Stimulated activated CD4-positive, alpha-beta T cell treated with anti-CD3 and anti-CD28 coated beads, Interleukin-12 subunit alpha, Interleukin-12 subunit beta, amount 100 ng/mL, for 4 hours (primary cell): Measurements from ENCODE around the gene MTCH1.

Experiments used
- DNase-seq: peaks from one replicate; pipeline ENCODE4 v3.0.0-alpha.2; 2020

Gene MTCH1

GRCh38 chr6:36989264-36989663 is 3.3 kb upstream of the MTCH1 start:
- DNase-seq, result no peak

DNA sequence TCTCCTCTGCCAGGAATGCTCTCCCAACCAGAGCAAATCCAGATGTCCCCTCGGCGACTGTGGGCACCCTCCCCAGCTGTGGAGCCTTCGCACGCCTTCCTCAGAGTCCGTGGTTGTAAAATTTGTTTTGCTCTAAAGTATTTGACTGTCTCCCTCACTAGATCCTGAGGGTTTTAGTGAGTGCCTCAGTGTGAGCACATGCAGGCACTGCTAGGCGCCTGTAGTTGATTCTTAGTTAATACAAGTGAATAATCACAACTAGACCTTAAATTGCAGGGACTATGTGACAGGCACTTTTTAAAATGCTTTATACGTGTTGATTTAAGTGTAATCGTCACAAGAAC is 680 bp upstream of the MTCH1 start:
- no peak for DNase-seq

GRCh38 chr6:36985417-36985807 is 584 bp downstream of the MTCH1 start:
- DNase-seq, result no peak

GRCh38 chr6:36984581-36985416 is 1.2 kb downstream of the MTCH1 start:
- DNase-seq, result peak; percentile 37

DNA sequence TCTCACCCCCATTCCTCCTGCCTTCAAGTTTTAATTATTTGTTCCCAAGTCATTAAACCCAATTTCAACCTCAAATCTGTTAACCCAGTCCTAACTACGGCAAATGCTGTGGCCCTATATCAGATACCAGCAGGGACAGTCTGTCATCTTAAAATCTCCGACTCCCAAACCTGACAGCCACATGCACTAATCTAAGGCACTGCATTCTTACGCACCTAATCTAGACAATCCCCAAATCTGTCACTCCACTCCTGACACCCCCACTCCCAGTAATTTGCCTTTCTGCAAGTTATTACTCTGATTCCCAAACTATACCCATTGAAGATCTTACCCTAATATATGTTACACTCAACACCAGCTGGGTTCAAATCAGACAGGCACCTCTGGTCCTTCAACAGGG is 2.5 kb downstream of the MTCH1 start:
- no peak for DNase-seq

GRCh38 chr6:36980876-36981619 is 4.9 kb downstream of the MTCH1 start:
- DNase-seq, result no peak

DNA sequence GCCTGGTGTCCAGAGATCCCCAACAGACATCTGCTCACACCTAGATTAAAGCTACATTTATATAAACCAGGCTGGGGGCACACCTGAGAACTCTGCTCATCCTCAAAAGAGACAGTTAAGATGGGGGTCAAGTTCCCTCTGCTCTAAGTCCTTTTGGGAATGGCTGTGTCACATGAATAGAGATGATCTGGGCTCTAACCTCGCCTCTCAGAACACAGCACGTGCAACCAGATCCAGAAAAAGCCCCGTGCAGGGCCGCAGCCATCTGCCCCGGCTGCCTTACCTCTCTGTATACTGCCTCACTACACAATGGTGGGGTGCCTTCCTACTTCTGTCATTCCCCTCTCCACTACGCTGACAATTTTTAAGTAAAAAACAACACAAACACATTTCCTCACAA is 5.9 kb downstream of the MTCH1 start:
- no peak for DNase-seq

DNA sequence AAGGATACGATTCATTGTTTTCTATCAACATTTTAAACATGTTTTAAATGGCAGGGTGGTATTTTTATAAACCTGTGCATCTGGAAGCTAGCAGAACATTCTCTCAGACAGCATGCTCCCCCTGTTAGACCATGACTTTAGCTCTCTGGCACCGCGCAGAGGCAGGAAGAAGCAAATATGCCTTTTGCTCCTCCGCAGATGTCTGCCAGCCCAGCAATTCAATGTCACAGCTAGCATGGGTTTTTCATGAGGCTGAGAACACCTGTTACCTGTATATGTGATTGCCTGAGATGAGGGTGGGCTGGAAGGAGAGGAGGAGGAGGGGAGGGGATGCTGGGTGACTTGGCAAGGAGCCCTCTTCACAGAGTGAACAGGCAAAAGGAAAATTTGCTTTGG is 6.7 kb downstream of the MTCH1 start:
- DNase-seq, result no peak

GRCh38 chr6:36978421-36979346 is 7.3 kb downstream of the MTCH1 start:
- no peak for DNase-seq

DNA sequence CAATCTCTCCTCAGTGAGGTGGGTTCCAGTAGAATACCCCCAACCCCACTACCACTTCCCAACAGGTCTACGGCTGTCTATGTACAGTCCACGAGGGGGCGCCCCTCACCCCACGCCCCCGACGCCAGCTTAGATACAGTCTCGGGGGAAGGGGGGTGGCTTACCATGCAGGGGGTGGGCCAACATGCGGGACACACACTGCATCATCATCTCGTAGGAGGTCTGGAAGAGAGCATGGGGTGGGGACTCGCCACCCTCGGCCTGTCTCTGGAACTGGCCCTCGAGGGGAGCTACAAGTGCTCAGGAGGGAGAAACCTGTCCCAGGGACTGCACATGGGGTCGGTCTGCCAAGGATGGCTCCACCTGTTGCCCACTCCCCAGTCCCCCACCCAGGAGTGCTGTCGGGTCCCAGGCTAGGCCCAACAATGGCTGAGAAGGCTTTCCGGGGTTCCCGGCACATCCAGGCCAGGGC is 8.5 kb downstream of the MTCH1 start:
- no peak for DNase-seq

DNA sequence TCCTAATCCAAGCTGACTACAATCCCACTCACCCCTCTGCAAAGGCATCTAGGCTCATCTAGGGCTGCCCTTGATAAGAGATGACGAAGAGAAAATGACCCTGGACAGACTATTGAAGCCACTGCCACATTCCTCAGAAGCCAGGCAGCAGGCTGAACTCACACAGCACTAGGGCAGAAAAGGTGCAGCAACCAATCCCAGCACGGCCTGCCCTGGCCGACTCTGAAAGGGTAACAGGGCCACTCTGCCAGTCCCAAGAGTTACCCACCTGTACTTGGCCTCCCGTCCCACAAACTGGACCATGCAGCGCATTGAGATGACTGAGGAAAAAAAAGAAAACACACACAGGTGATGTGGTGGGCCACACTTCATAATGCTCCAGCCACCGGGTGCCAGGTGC is 9.1 kb downstream of the MTCH1 start:
- no peak for DNase-seq

GRCh38 chr6:36976509-36976908 is 9.5 kb downstream of the MTCH1 start:
- DNase-seq, result no peak

- no peak for DNase-seq
Observed at GRCh38 chr6:36976007-36976264, 10.1 kb downstream of the MTCH1 start.

DNA sequence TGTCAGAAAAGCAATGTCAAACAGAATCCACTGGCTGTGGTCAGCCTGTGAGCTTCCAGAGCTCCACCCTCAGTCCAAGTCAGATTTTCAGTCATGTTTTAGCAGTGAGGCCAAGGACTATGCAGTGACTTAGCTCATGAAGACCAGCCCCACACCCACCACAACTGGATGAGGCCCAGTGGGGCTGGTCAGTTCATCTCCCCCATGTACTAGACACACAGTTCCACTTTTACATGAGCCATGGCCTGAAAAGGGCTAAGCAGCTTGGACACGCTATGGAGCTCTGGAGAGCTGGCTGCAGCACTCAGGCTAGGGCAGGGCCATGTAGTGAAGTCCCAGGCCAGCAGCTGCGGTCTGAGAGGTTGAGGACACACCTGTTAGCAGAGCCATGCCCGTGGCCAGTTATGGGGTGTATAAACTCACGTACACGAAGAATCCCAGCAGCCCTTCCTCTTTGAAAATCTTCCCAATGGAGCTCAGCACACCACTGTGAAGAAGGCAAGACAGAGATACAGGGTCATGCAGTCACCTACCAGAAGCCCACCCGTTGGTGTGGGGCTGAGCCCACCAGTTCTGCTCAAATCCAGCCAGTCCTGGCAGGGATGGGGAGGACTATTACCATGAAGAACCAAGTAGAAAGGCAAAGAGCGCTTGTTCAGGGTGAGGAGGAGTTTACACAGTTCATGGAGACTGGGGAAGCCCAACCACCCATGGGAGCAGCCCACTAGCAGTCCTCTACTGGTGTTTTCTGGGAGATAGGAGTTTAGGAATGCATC is 10.6 kb downstream of the MTCH1 start:
- no peak for DNase-seq

DNA sequence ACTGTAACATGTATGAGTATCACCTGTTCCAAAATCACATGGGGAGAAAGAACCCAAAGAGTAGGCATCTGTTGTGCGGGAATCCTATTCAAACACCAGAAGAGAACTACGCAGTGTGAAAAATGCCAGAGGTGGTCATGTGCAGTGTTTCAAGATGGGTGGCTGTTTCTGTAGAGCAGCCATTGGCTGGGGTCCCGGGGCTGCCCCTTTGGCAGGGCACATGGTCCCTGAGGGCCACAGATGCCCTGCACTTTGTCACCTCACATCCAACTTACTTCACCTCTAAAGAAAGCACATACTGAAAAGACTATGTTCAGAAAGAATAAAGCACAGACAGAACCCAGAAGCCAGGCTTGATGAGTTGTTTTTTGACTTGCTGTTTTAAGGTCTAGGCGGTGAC is 12.3 kb downstream of the MTCH1 start:
- DNase-seq, result no peak

DNA sequence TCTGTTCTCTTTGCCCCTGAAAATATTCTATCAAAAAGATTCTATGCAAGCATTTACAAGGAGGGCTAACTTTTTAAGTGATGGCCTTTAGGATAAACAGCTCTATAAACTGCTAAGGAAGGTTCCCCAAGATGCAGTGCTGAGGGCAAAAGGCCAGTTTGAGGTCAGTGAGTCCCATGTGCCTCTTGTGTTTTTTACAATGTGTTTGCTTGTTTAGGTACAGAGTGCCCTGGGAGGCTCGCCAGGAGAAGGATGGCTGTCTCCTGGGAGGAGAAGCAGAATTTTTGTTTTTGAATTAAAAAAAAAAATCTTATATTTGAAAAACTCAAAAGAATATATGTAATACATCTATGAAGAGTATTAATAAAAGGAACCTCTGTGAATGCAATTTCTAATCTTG is 12.8 kb downstream of the MTCH1 start:
- no peak for DNase-seq

DNA sequence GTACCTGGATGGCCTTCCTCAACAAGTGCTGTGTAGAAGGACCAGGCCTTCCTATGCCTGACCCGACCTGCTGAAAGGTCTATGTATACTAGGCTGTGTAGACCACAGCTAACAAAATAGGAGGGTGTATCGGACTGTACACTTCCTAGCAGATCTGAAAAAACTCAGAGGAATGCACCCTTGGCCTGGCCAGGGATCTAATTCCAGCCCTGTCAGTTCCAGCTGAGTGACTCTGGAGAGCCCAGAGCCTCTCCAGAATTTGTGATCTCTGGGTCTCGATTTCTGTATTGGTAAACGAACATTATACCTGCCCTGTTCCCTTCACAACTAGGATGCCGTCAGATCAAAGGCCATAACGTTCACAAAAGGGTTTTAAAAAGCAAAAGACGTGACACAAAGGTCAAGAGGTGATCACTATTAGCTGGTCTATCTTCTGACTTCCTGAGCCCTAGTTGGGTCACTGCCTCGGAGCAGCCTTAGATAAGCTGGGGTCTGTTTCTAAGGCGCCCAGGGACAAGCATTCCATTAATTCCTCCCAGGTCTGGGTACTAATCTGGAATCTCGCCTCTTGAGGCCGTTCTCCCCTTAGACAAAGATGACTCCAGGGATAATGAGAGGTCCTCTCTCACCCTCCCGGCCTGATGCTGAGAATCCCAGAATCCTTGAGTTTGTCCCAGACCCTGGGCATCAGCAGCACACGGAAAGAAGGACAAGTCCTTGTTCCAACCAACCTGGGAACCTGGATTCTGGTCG is 13.9 kb downstream of the MTCH1 start:
- no peak for DNase-seq

- no peak for DNase-seq
Observed at GRCh38 chr6:36970892-36971842, 14.8 kb downstream of the MTCH1 start.

DNA sequence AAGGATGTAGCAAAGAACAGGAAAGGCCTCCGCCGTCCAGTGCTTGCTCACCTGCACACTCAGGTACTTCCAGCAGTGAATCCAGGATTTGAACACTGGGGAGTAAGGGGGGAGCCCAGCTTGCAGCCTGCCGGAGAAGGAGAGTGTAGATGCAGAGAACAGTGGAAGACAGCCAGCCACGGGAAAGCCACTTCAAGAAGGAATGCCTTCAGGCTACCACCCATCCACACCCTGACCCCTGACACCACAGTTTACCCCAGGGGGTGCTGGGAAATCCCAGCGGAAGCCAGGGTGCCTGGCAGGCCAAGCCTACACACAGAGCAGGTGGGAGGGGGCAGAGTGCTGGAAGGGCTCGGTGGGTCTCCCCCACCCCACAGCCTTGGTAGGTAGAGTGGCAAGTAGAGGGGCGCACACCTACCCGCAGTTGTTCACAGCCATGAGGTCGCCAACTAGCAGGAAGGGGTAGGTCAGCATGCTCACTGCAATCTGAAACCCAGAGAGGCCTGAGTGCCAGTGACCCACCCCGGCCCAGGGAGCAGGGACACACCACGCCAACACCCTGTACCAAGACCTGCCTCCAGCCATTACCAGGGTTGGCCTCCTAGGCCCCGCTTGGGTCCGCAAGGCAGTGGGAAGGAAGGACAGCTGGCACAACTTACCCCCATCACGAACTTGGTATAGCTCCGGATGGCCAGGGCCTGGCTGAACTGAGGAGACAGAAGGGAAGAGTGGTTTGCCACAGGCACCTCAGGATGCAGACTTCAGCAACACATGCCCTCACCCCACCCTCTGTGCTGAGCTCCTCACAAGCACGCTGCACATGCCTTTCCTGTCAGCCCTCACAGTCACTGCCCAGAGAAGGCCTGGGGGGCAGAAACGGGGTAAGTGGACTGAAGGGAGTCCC is 15.8 kb downstream of the MTCH1 start:
- no peak for DNase-seq

GRCh38 chr6:36969240-36969691 is 16.7 kb downstream of the MTCH1 start:
- no peak for DNase-seq
